Measurements from ENCODE around the gene C2orf92.

Gene C2orf92

GRCh38 chr2:97741251-97741650, 71.7 kb downstream of the C2orf92 start:
- peaks cover 38% of the 10 kb centered on the region for H3K36me3 Mint-ChIP-seq (ENCODE audit: insufficient read depth)
- H3K4me1 Mint-ChIP-seq, result peaks cover 82% of the 10 kb centered on the region
- H3K27me3 Mint-ChIP-seq, result no peaks in the 10 kb centered on the region
- no peak overlapping the region for H3K4me3 Mint-ChIP-seq
- H3K27ac Mint-ChIP-seq (ENCODE audit: low read depth), result peak overlapping the region; percentile 78
- DNase-seq (ENCODE audit: low spot score in 2 of 2) (no peak), ATAC-seq (replicated peaks; ENCODE audit: extremely low read depth, poor library complexity, severe bottlenecking) (no peak)
- H3K9me3 Mint-ChIP-seq, result no peaks in the 10 kb centered on the region

- ATAC-seq (replicated peaks; ENCODE audit: extremely low read depth, poor library complexity, severe bottlenecking) (no peak), DNase-seq (ENCODE audit: low spot score in 2 of 2) (no peak)
- Mint-ChIP-seq H3K27me3 (no peaks in the 10 kb centered on the region), H3K4me1 (peaks cover 82% of the 10 kb centered on the region), H3K4me3 (peak overlapping the region; percentile 19), H3K9me3 (no peaks in the 10 kb centered on the region), H3K36me3 (ENCODE audit: insufficient read depth) (peaks cover 35% of the 10 kb centered on the region), H3K27ac (ENCODE audit: low read depth) (peak overlapping the region; percentile 78)
Observed at GRCh38 chr2:97741686-97742085, 72.2 kb downstream of the C2orf92 start.

GRCh38 chr2:97742381-97742847, 72.9 kb downstream of the C2orf92 start:
- Mint-ChIP-seq H3K36me3 (ENCODE audit: insufficient read depth) (peaks cover 30% of the 10 kb centered on the region), H3K27ac (ENCODE audit: low read depth) (peak overlapping the region; percentile 78), H3K4me3 (peak overlapping the region; percentile 19), H3K9me3 (no peaks in the 10 kb centered on the region), H3K27me3 (no peaks in the 10 kb centered on the region), H3K4me1 (peaks cover 85% of the 10 kb centered on the region)
- DNase-seq (ENCODE audit: low spot score in 2 of 2), result no peak
- ATAC-seq (replicated peaks; ENCODE audit: extremely low read depth, poor library complexity, severe bottlenecking), result peak; percentile 19

- peak overlapping the region; percentile 66 for H3K27ac Mint-ChIP-seq (ENCODE audit: low read depth)
Observed at GRCh38 chr2:97743913-97744312, 74.4 kb downstream of the C2orf92 start.

GRCh38 chr2:97745474-97746174, 76.1 kb downstream of the C2orf92 start:
- DNase-seq (ENCODE audit: low spot score in 2 of 2), result peak in 1 of 2 donors; percentile 48

More at GRCh38 chr2:97743913-97744312, 74.4 kb downstream of the C2orf92 start:
- H3K27me3 Mint-ChIP-seq, result no peaks in the 10 kb centered on the region
- no peak for DNase-seq (ENCODE audit: low spot score in 2 of 2)
- no peak for ATAC-seq (replicated peaks; ENCODE audit: extremely low read depth, poor library complexity, severe bottlenecking)
- peaks cover 84% of the 10 kb centered on the region for H3K4me1 Mint-ChIP-seq
- no peak overlapping the region for H3K4me3 Mint-ChIP-seq
- no peaks in the 10 kb centered on the region for H3K9me3 Mint-ChIP-seq
- peaks cover 19% of the 10 kb centered on the region for H3K36me3 Mint-ChIP-seq (ENCODE audit: insufficient read depth)

GRCh38 chr2:97747285-97747684, 77.8 kb downstream of the C2orf92 start:
- Mint-ChIP-seq H3K9me3 (no peaks in the 10 kb centered on the region), H3K4me3 (peak overlapping the region; percentile 40), H3K27me3 (no peaks in the 10 kb centered on the region), H3K4me1 (peaks cover 68% of the 10 kb centered on the region), H3K27ac (ENCODE audit: low read depth) (peak overlapping the region; percentile 45), H3K36me3 (ENCODE audit: insufficient read depth) (peaks cover 7% of the 10 kb centered on the region)
- ATAC-seq (replicated peaks; ENCODE audit: extremely low read depth, poor library complexity, severe bottlenecking) (peak; percentile 44), DNase-seq (ENCODE audit: low spot score in 2 of 2) (no peak)

More at GRCh38 chr2:97745474-97746174, 76.1 kb downstream of the C2orf92 start:
- Mint-ChIP-seq H3K4me1 (peaks cover 74% of the 10 kb centered on the region), H3K36me3 (ENCODE audit: insufficient read depth) (peaks cover 15% of the 10 kb centered on the region), H3K9me3 (no peaks in the 10 kb centered on the region), H3K27me3 (no peaks in the 10 kb centered on the region), H3K27ac (ENCODE audit: low read depth) (peak overlapping the region; percentile 0), H3K4me3 (peak overlapping the region; percentile 16)
- peak; percentile 93 for ATAC-seq (replicated peaks; ENCODE audit: extremely low read depth, poor library complexity, severe bottlenecking)

- H3K4me1 Mint-ChIP-seq, result peaks cover 64% of the 10 kb centered on the region
- H3K27me3 Mint-ChIP-seq, result no peaks in the 10 kb centered on the region
- peak overlapping the region; percentile 40 for H3K4me3 Mint-ChIP-seq
- no peak for DNase-seq (ENCODE audit: low spot score in 2 of 2)
- no peaks in the 10 kb centered on the region for H3K9me3 Mint-ChIP-seq
- peaks cover 7% of the 10 kb centered on the region for H3K36me3 Mint-ChIP-seq (ENCODE audit: insufficient read depth)
- ATAC-seq (replicated peaks; ENCODE audit: extremely low read depth, poor library complexity, severe bottlenecking), result no peak
- H3K27ac Mint-ChIP-seq (ENCODE audit: low read depth), result no peak overlapping the region
Observed at GRCh38 chr2:97747716-97748115, 78.2 kb downstream of the C2orf92 start.

- ATAC-seq (replicated peaks; ENCODE audit: extremely low read depth, poor library complexity, severe bottlenecking) (no peak), DNase-seq (ENCODE audit: low spot score in 2 of 2) (no peak)
- Mint-ChIP-seq H3K4me1 (peaks cover 45% of the 10 kb centered on the region), H3K27me3 (no peaks in the 10 kb centered on the region), H3K4me3 (no peak overlapping the region), H3K9me3 (no peaks in the 10 kb centered on the region), H3K27ac (ENCODE audit: low read depth) (no peak overlapping the region), H3K36me3 (ENCODE audit: insufficient read depth) (peaks cover 7% of the 10 kb centered on the region)
Observed at GRCh38 chr2:97749581-97749980, 80.1 kb downstream of the C2orf92 start.

- DNase-seq (ENCODE audit: low spot score in 2 of 2), result no peak
- no peaks in the 10 kb centered on the region for H3K27me3 Mint-ChIP-seq
- H3K27ac Mint-ChIP-seq (ENCODE audit: low read depth), result no peak overlapping the region
- no peaks in the 10 kb centered on the region for H3K9me3 Mint-ChIP-seq
- H3K4me1 Mint-ChIP-seq, result peaks cover 44% of the 10 kb centered on the region
- no peak for ATAC-seq (replicated peaks; ENCODE audit: extremely low read depth, poor library complexity, severe bottlenecking)
- H3K36me3 Mint-ChIP-seq (ENCODE audit: insufficient read depth), result peaks cover 7% of the 10 kb centered on the region
- H3K4me3 Mint-ChIP-seq, result no peak overlapping the region
Observed at GRCh38 chr2:97750017-97750416, 80.5 kb downstream of the C2orf92 start.

GRCh38 chr2:97751752-97752151, 82.2 kb downstream of the C2orf92 start:
- DNase-seq (ENCODE audit: low spot score in 2 of 2), result no peak
- Mint-ChIP-seq H3K27ac (ENCODE audit: low read depth) (peak overlapping the region; percentile 15), H3K4me3 (no peak overlapping the region)

More at GRCh38 chr2:97751752-97752151, 82.2 kb downstream of the C2orf92 start:
- Mint-ChIP-seq H3K4me1 (peaks cover 27% of the 10 kb centered on the region), H3K27me3 (no peaks in the 10 kb centered on the region), H3K36me3 (ENCODE audit: insufficient read depth) (peaks cover 11% of the 10 kb centered on the region), H3K9me3 (no peaks in the 10 kb centered on the region)
- no peak for ATAC-seq (replicated peaks; ENCODE audit: extremely low read depth, poor library complexity, severe bottlenecking)
